ENCODE data around the gene SRPK1.

Gene SRPK1

DNA sequence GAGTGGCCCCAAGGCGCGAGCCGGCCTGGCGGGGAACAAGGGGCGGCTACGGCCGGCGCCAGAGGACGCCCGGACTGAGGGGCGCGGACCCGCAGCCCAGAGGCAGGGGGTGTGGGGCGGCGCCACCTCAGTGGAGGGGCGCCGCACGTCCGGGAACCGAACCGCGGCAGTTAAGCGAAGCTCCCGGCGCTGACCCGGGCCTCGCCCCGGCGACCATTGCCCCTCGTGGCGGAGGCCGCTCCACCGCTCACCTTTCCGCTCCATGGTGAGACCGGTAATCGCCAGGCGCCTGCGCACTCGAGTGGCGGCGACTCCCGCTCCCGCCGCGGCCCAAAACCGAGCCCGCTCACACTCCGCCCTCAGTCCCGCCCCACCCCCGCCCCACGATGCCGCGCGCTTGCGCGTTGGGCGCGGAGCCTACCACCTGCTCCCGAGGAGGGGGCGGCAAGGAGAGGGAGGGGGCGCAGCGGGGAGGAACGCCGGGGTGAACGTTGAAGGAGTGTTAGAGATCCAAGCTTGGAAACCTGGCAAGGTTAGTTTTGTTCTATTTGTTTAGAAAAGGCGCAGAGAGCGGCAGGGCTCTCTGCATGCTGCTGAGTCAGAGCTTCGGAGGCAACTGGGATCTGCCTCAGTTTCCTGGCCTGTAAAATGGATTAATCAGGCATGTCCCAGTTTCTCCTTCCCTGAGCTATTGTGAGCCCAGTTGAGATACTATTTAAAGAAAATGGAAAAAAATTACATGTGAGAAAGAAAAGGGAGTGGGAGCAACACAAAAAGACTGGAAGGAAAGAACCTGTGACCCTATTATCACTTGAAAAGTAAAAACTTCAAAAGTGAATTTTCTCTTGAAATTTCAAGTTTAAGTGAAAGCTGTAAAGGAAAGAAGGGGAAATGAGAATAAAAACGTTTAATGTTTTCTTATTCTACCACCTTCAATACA, at the start of gene SRPK1:
Gene SRPK1, minus strand, starts transcription at position 306 of the 940 bp plus-strand sequence. Its CDS starts 42 bp downstream, at position 264.
- Histone ChIP-seq H3K27ac (ENCODE audit: low read length) (peak within 1 kb of the TSS; percentile 45; the same call in 1 of the 2 replicates), H4K20me1 (ENCODE audit: insufficient read depth, low read length) (no peaks in the 10 kb centered on the region), H3K27me3 (replicated peaks; ENCODE audit: insufficient read depth, low read length) (no peaks in the 10 kb centered on the region), H3K9me2 (replicated peaks; ENCODE audit: insufficient read depth, low read length) (no peaks in the 10 kb centered on the region), H3K4me1 (ENCODE audit: low read length) (peaks cover 11% of the 10 kb centered on the region), H3F3A (ENCODE audit: insufficient read depth, low read length) (peaks cover 4% of the 10 kb centered on the region; the same call in 1 of the 2 replicates), H3K79me2 (ENCODE audit: low read length) (peaks cover 60% of the 10 kb centered on the region), H3K4me2 (ENCODE audit: low read depth, low read length) (peak within 1 kb of the TSS; percentile 88), H2AFZ (ENCODE audit: low read length) (peak within 1 kb of the TSS; percentile 95), H3K4me3 (ENCODE audit: low read length) (peak within 1 kb of the TSS; percentile 99), H3K36me3 (replicated peaks; ENCODE audit: insufficient read depth, low read length) (no peaks in the 10 kb centered on the region), H3K9ac (ENCODE audit: low read length) (peak within 1 kb of the TSS; percentile 86), H3K9me3 (replicated peaks; ENCODE audit: insufficient read depth, low read length) (no peaks in the 10 kb centered on the region)
- DNase-seq, result peak; percentile 92
- TF ChIP-seq EZH2phosphoT487 (IDR thresholded peaks at IDR 0.05; ENCODE audit: low read length) (no peak), EZH2 (optimal IDR thresholded peaks at IDR 0.05; ENCODE audit: low read depth, low read length) (no peak), CTCF (IDR thresholded peaks at IDR 0.05; ENCODE audit: low read length) (no peak)

DNA sequence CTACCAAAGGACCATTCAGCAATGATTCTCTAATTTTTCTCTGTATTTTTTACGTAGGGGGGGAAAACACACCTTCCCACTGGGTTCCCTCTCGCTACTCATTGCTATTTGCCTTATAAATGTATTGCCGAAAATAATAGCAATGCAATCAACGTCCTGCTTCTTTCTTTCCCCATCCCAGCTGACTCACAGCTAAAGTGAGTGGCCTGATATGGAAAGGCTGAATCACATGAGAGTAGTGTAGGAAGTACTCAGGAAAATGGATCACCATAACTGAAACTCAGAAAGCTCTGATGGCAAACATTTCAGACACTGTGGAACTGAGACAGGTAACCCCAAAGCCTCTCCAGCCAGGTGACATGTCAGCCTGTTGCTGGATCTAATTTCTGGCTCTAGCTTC, 49.3 kb upstream of the SRPK1 start:
- no peak for DNase-seq
- no peak overlapping the region for H2AFZ ChIP-seq (ENCODE audit: low read length)

DNA sequence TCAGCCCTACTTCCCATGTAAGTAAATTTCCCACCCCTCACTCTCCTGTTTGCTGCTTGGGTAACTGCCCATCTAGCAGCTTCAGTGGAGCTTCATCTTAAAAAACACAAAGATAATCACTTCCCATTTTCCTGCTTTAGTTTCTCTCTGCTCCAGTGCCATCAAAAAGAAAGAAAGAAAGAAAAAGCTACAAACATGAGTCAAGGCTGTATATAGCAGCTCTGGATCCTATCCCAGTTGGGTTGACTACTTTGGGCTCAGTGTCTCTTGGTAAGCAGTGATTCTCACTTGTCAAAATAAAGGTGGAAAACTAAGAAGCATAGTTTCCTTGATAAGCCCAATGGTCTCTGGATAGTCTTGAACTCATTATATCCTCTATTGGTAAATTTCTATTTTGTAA, 48.7 kb upstream of the SRPK1 start:
- Histone ChIP-seq H3K27me3 (replicated peaks; ENCODE audit: insufficient read depth, low read length) (no peaks in the 10 kb centered on the region), H3F3A (ENCODE audit: insufficient read depth, low read length) (0 out of 2 replicates have a peak, but pooled peaks cover 6% of the 10 kb centered on the region), H3K9me2 (replicated peaks; ENCODE audit: insufficient read depth, low read length) (no peaks in the 10 kb centered on the region), H3K79me2 (ENCODE audit: low read length) (no peaks in the 10 kb centered on the region), H3K4me2 (ENCODE audit: low read depth, low read length) (no peak overlapping the region), H3K9ac (ENCODE audit: low read length) (no peak overlapping the region), H3K4me1 (ENCODE audit: low read length) (peaks cover 9% of the 10 kb centered on the region), H4K20me1 (ENCODE audit: insufficient read depth, low read length) (no peaks in the 10 kb centered on the region), H2AFZ (ENCODE audit: low read length) (no peak overlapping the region), H3K36me3 (replicated peaks; ENCODE audit: insufficient read depth, low read length) (no peaks in the 10 kb centered on the region), H3K9me3 (replicated peaks; ENCODE audit: insufficient read depth, low read length) (no peaks in the 10 kb centered on the region), H3K4me3 (ENCODE audit: low read length) (no peak overlapping the region), H3K27ac (ENCODE audit: low read length) (no peak overlapping the region)
- no peak for DNase-seq
- TF ChIP-seq CTCF (IDR thresholded peaks at IDR 0.05; ENCODE audit: low read length) (no peak), EZH2phosphoT487 (IDR thresholded peaks at IDR 0.05; ENCODE audit: low read length) (no peak), EZH2 (optimal IDR thresholded peaks at IDR 0.05; ENCODE audit: low read depth, low read length) (no peak)

More for the DNA sequence above, 49.3 kb upstream of the SRPK1 start:
- Histone ChIP-seq H4K20me1 (ENCODE audit: insufficient read depth, low read length) (no peaks in the 10 kb centered on the region), H3K27ac (ENCODE audit: low read length) (no peak overlapping the region), H3K9me2 (replicated peaks; ENCODE audit: insufficient read depth, low read length) (no peaks in the 10 kb centered on the region), H3K4me3 (ENCODE audit: low read length) (no peak overlapping the region), H3K27me3 (replicated peaks; ENCODE audit: insufficient read depth, low read length) (no peaks in the 10 kb centered on the region), H3K9ac (ENCODE audit: low read length) (no peak overlapping the region), H3K4me2 (ENCODE audit: low read depth, low read length) (no peak overlapping the region), H3K4me1 (ENCODE audit: low read length) (peaks cover 9% of the 10 kb centered on the region), H3F3A (ENCODE audit: insufficient read depth, low read length) (0 out of 2 replicates have a peak, but pooled peaks cover 6% of the 10 kb centered on the region), H3K9me3 (replicated peaks; ENCODE audit: insufficient read depth, low read length) (no peaks in the 10 kb centered on the region), H3K36me3 (replicated peaks; ENCODE audit: insufficient read depth, low read length) (no peaks in the 10 kb centered on the region), H3K79me2 (ENCODE audit: low read length) (no peaks in the 10 kb centered on the region)
- TF ChIP-seq EZH2phosphoT487 (IDR thresholded peaks at IDR 0.05; ENCODE audit: low read length) (no peak), EZH2 (optimal IDR thresholded peaks at IDR 0.05; ENCODE audit: low read depth, low read length) (no peak), CTCF (IDR thresholded peaks at IDR 0.05; ENCODE audit: low read length) (no peak)
